NCI-H187 (cell line): ENCODE measurements around the gene RNASEL.

Source experiments
- DNase-seq, 2 experiments: peaks; one replicate each; lab custom pipeline; 2025; lab: John Stamatoyannopoulos, UW

RNASEL gene

GRCh38 chr1:182621906-182622305 lies 32.9 kb upstream of the RNASEL start:
- DNase-seq: no peak

GRCh38 chr1:182620924-182621585 lies 32.0 kb upstream of the RNASEL start:
- DNase-seq: no peak

- DNase-seq: no peak
These were observed 28.8 kb upstream of the RNASEL start for GRCh38 chr1:182617734-182618351.

GRCh38 chr1:182617014-182617429 lies 28.0 kb upstream of the RNASEL start:
- no peak for DNase-seq

GRCh38 chr1:182616130-182617013 lies 27.3 kb upstream of the RNASEL start:
- DNase-seq: peak; percentile 82 to 85

- DNase-seq: no peak
These were observed 26.5 kb upstream of the RNASEL start for GRCh38 chr1:182615468-182616129.

GRCh38 chr1:182614796-182615454 lies 25.9 kb upstream of the RNASEL start:
- DNase-seq: no peak

- DNase-seq: peak; percentile 91 to 92
These were observed 22.7 kb upstream of the RNASEL start for GRCh38 chr1:182611787-182612186.

- peak in 1 of 2 experiments; percentile 78 for DNase-seq
These were observed 22.3 kb upstream of the RNASEL start for GRCh38 chr1:182611326-182611725.

GRCh38 chr1:182610606-182611194 lies 21.6 kb upstream of the RNASEL start:
- no peak for DNase-seq

GRCh38 chr1:182608845-182609610 lies 20.0 kb upstream of the RNASEL start:
- no peak for DNase-seq

- DNase-seq: no peak
These were observed 19.2 kb upstream of the RNASEL start for GRCh38 chr1:182608236-182608635.

GRCh38 chr1:182607566-182607965 lies 18.5 kb upstream of the RNASEL start:
- no peak for DNase-seq

GRCh38 chr1:182604175-182605164 lies 15.4 kb upstream of the RNASEL start, which contains the start of gene RGS16:
TSS of gene RGS16 (minus strand) at chr1:182604389. CDS start at chr1:182604259, 130 bp downstream.
- DNase-seq: peak; percentile 98 to 99

- DNase-seq: no peak
These were observed 14.7 kb upstream of the RNASEL start for GRCh38 chr1:182603646-182604174.

GRCh38 chr1:182602935-182603645 lies 14.0 kb upstream of the RNASEL start:
- DNase-seq: no peak

GRCh38 chr1:182601913-182602312 lies 12.9 kb upstream of the RNASEL start:
- no peak for DNase-seq

GRCh38 chr1:182601416-182601786 lies 12.3 kb upstream of the RNASEL start:
- DNase-seq: peak; percentile 68 to 82
